HFFc6 (cell line): ENCODE results near the gene FRMD4A. TPM values are rescaled to one million over a fixed set of nuclear protein-coding genes. Genes with fewer than 3 reads are reported as not detected.
A peak's percentile ranks its signal among the peaks of the same experiment; 100 is the strongest.

Experiments
- DNase-seq: peaks from one replicate; pipeline ENCODE4 v3.0.0-alpha.2; 2018
- H3K27ac Mint-ChIP-seq: 2 replicates; pipeline ENCODE4 v1.8.0; 2020; ENCODE audit warnings: mild to moderate bottlenecking, mixed read lengths
- H3K27me3 Mint-ChIP-seq: 2 replicates; pipeline ENCODE4 v1.8.0; 2021; ENCODE audit warnings: mild to moderate bottlenecking, moderate library complexity, mixed read lengths; ENCODE audit not compliant: insufficient read depth
- H3K36me3 Mint-ChIP-seq: 2 replicates; pipeline ENCODE4 v1.8.0; 2021; ENCODE audit warnings: low read depth, mixed read lengths
- H3K4me1 Mint-ChIP-seq: 2 replicates; pipeline ENCODE4 v1.8.0; 2020; ENCODE audit warnings: low read depth, mixed read lengths
- H3K4me3 Mint-ChIP-seq: 2 replicates; pipeline ENCODE4 v1.8.0; 2020; ENCODE audit warnings: mild to moderate bottlenecking, moderate library complexity, mixed read lengths
- H3K9me3 Mint-ChIP-seq: 2 replicates; pipeline ENCODE4 v1.8.0; 2020; ENCODE audit warnings: mild to moderate bottlenecking, mixed read lengths
- total RNA-seq, 6 experiments: library from RNA; stranded (reverse); fragmentation: NEBNext Ultra II Directional; extraction: Animal tissue kit (Norgen Biotek cat#: 25700); gene quantifications; 2 replicates in 1 of 6; 3 replicates in 5 of 6; pipeline ENCODE4 v1.2.3, GENCODE V29; 2021
- TF ChIP-seq, protein P1 (sequence below): fragments of 200-600 bp; sonication (generic); IDR thresholded peaks from 2 replicates; pipeline ENCODE4 v1.5.0; 2021; ENCODE audit warnings: antibody characterized with exemption, mild to moderate bottlenecking

The FRMD4A gene
- total RNA-seq, 6 experiments from 2014 or later = 76.7 to 117 (median 92.3) TPM

DNA sequence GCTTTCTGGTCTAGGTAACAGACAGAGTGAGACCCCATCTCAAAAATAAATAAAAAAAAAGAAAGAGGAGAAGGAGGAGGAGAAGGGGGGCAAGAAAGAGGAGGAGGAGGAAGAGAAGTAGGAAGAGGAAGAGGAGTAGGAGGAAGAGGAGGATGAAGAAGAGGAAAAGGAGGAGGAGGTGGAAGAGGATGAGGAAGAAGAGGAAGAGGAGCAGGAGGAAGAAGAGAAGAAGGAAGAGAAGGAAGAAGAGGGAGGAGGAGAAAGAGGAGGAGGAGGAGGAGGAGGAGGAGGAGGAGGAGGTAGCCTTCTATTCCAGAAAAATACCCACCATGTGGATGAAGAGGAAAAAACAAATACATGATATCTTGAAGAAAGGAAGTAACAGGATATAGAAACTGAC is 172.1 kb downstream of the FRMD4A start:
- H3K9me3 Mint-ChIP-seq = no peaks in the 10 kb centered on the region
- TF ChIP-seq, protein P1, sequence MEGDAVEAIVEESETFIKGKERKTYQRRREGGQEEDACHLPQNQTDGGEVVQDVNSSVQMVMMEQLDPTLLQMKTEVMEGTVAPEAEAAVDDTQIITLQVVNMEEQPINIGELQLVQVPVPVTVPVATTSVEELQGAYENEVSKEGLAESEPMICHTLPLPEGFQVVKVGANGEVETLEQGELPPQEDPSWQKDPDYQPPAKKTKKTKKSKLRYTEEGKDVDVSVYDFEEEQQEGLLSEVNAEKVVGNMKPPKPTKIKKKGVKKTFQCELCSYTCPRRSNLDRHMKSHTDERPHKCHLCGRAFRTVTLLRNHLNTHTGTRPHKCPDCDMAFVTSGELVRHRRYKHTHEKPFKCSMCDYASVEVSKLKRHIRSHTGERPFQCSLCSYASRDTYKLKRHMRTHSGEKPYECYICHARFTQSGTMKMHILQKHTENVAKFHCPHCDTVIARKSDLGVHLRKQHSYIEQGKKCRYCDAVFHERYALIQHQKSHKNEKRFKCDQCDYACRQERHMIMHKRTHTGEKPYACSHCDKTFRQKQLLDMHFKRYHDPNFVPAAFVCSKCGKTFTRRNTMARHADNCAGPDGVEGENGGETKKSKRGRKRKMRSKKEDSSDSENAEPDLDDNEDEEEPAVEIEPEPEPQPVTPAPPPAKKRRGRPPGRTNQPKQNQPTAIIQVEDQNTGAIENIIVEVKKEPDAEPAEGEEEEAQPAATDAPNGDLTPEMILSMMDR = no peak
- DNase-seq = no peak
- peaks cover 41% of the 10 kb centered on the region for H3K27me3 Mint-ChIP-seq
- H3K4me3 Mint-ChIP-seq = no peak overlapping the region
- H3K4me1 Mint-ChIP-seq = peaks cover 4% of the 10 kb centered on the region; the same call in 1 of the 2 replicates
- no peak overlapping the region for H3K27ac Mint-ChIP-seq
- no peaks in the 10 kb centered on the region for H3K36me3 Mint-ChIP-seq

DNA sequence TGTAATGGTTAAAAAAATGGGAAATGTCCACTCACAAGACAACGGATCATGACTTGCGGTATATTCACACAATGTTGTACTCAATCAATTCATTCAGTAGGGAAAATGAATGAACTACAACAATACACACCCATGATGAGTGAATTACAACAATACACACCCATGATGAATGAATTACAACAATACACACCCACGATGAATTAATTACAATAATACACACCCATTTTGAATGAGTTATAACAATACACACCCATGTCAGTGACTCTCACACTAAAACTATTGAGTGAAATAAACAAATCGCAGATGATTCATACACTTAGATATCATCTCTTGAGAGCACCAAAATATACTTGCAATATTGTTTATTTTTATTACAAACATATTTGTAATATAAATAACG is 174.6 kb downstream of the FRMD4A start:
- TF ChIP-seq, protein P1 = no peak
- no peak for DNase-seq
- no peak overlapping the region for H3K27ac Mint-ChIP-seq
- H3K4me3 Mint-ChIP-seq = no peak overlapping the region
- peaks cover 6% of the 10 kb centered on the region; the same call in 1 of the 2 replicates for H3K4me1 Mint-ChIP-seq
- H3K9me3 Mint-ChIP-seq = no peaks in the 10 kb centered on the region
- H3K36me3 Mint-ChIP-seq = no peaks in the 10 kb centered on the region
- peaks cover 39% of the 10 kb centered on the region for H3K27me3 Mint-ChIP-seq

DNA sequence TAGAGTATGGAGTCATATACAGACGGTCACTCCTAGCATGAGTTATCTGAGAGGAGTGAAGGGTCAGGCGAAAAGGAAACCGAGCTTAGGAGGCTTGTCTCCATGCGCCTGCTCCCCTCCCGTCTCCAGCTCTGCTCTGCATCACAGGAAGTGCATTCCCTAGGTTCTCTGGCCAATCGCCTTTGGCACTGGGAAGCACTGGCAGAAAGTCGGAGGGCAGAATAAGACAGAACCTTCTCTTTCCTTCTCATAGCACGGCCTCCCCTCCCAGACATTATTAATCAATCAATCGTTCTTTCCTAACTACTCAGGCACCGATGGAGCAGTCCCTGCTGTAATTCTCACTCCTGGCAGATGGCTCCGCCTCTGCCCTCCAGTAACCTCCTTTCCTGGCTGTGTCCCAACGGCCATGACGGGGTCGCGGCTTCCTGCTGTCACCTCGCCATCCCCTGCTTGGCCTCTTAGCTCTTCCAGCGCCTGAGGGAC is 177.1 kb downstream of the FRMD4A start:
- Mint-ChIP-seq H3K27ac (no peak overlapping the region), H3K9me3 (no peaks in the 10 kb centered on the region), H3K27me3 (peaks cover 41% of the 10 kb centered on the region), H3K36me3 (no peaks in the 10 kb centered on the region), H3K4me1 (peaks cover 12% of the 10 kb centered on the region; the same call in 1 of the 2 replicates), H3K4me3 (no peak overlapping the region)
- TF ChIP-seq, protein P1 = no peak
- no peak for DNase-seq

DNA sequence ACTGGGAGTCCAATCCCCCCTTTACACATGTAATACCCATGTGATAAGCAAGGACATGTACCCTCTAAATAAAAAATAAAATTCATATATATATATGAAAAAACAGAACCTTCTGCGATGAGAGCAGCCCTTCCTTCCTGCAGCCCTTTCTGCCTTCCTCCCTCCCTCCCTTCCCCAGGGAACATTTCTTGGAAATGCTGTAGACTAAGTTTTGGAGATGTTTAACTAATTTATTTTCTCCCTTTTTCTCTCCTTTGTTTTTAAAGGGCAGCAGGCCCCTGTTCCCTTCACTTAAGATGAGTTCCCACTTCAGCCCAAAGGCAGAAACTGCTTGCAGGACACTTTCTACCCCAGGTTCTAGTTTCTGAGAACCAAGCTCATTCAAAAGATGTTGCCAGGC is 179.2 kb downstream of the FRMD4A start:
- TF ChIP-seq, protein P1 = no peak
- Mint-ChIP-seq H3K36me3 (no peaks in the 10 kb centered on the region), H3K4me3 (no peak overlapping the region), H3K27ac (no peak overlapping the region), H3K4me1 (peaks cover 17% of the 10 kb centered on the region), H3K9me3 (no peaks in the 10 kb centered on the region), H3K27me3 (peaks cover 35% of the 10 kb centered on the region)
- DNase-seq = no peak

DNA sequence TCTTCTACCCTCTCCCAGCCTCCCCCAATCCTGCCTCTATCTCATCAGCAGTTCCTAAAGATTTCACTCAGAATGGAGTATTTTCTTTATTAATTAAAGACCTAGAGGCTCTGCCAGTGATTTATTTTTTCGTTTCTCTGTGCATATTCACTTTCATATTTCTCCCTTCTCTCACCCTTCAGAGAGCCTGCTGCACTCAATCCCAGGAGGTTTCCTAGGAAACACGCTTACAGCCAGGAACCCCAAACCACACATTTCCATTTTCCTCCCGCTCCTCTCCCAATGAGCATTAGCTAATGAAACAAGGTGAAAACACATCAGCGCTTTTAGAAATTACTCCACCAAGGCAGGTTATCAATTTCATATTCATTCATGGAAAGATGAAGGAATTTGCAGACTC is 180.2 kb downstream of the FRMD4A start:
- H3K4me1 Mint-ChIP-seq = peaks cover 28% of the 10 kb centered on the region
- peaks cover 32% of the 10 kb centered on the region for H3K27me3 Mint-ChIP-seq
- H3K4me3 Mint-ChIP-seq = no peak overlapping the region
- TF ChIP-seq, protein P1 = no peak
- H3K36me3 Mint-ChIP-seq = no peaks in the 10 kb centered on the region
- no peak for DNase-seq
- H3K9me3 Mint-ChIP-seq = no peaks in the 10 kb centered on the region
- no peak overlapping the region for H3K27ac Mint-ChIP-seq

DNA sequence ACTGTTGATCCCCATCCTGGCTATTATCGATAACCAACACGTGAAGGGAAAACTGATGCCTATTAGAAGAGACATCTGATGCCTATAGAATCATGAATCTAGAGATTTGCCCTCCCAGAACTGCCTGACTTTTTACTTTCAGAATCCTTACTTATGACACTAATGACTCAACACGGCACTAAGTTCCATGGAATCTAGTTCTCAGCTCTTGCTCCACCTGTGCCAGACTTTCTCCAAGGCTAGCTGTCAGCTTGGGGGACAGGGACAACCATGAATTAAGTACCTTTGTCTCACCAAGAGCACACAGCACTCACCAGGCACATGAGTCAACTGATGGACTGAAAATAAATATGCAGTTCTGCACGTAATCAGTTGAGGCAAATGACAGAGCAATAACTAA is 184.2 kb downstream of the FRMD4A start:
- Mint-ChIP-seq H3K9me3 (no peaks in the 10 kb centered on the region), H3K36me3 (no peaks in the 10 kb centered on the region), H3K4me3 (peak overlapping the region; percentile 57), H3K27ac (peak overlapping the region; percentile 68), H3K27me3 (peaks cover 24% of the 10 kb centered on the region), H3K4me1 (peaks cover 34% of the 10 kb centered on the region)
- TF ChIP-seq, protein P1 = no peak
- peak; percentile 17 for DNase-seq
